MM.1S (cell line): ENCODE results near the gene RUNX2.

Experiments
- DNase-seq: peaks from one replicate; pipeline ENCODE4 v3.0.0-alpha.2; 2015
- H2AFZ ChIP-seq: fragments of 300-600 bp; sonication (generic); 2 replicates; pipeline ENCODE4 v1.6.0; 2016; ENCODE audit warnings: antibody characterized with exemption, low read length
- H3F3A ChIP-seq: fragments of 300-600 bp; sonication (generic); 2 replicates; pipeline ENCODE4 v1.6.1; 2016; ENCODE audit warnings: mild to moderate bottlenecking, antibody characterized with exemption, low read length, moderate library complexity, mixed read lengths; ENCODE audit not compliant: insufficient read depth
- H3K27ac ChIP-seq: fragments of 300-600 bp; sonication (generic); 2 replicates; pipeline ENCODE4 v1.5.1; 2016; ENCODE audit warnings: mild to moderate bottlenecking, low read length
- H3K27me3 ChIP-seq: fragments of 300-600 bp; sonication (generic); replicated peaks from 2 replicates; pipeline ENCODE4 v1.6.0; 2016; ENCODE audit warnings: low read length; ENCODE audit not compliant: insufficient read depth
- H3K36me3 ChIP-seq: fragments of 300-600 bp; sonication (generic); replicated peaks from 2 replicates; pipeline ENCODE4 v1.6.1; 2016; ENCODE audit warnings: mild to moderate bottlenecking, low read length, mixed read lengths; ENCODE audit not compliant: insufficient read depth
- H3K4me1 ChIP-seq: fragments of 300-600 bp; sonication (generic); 2 replicates; pipeline ENCODE4 v1.6.1; 2016; ENCODE audit warnings: low read length, mixed read lengths
- H3K4me2 ChIP-seq: fragments of 300-600 bp; sonication (generic); 2 replicates; pipeline ENCODE4 v1.6.0; 2016; ENCODE audit warnings: low read depth, low read length
- H3K4me3 ChIP-seq: fragments of 300-600 bp; sonication (generic); 2 replicates; pipeline ENCODE4 v1.5.1; 2016; ENCODE audit warnings: low read length, mixed read lengths
- H3K79me2 ChIP-seq: fragments of 300-600 bp; sonication (generic); 2 replicates; pipeline ENCODE4 v1.6.1; 2016; ENCODE audit warnings: mixed run types, low read length, mixed read lengths
- H3K9ac ChIP-seq: fragments of 300-600 bp; sonication (generic); 2 replicates; pipeline ENCODE4 v1.6.1; 2016; ENCODE audit warnings: low read length, mixed read lengths
- H3K9me2 ChIP-seq: fragments of 300-600 bp; sonication (generic); replicated peaks from 2 replicates; pipeline ENCODE4 v1.6.1; 2016; ENCODE audit warnings: mild to moderate bottlenecking, low read length, mixed read lengths; ENCODE audit not compliant: insufficient read depth
- H3K9me3 ChIP-seq: fragments of 300-600 bp; sonication (generic); replicated peaks from 2 replicates; pipeline ENCODE4 v1.6.1; 2016; ENCODE audit warnings: mild to moderate bottlenecking, low read length, mixed read lengths; ENCODE audit not compliant: insufficient read depth
- H4K20me1 ChIP-seq: fragments of 300-600 bp; sonication (generic); 2 replicates; pipeline ENCODE4 v1.6.1; 2016; ENCODE audit warnings: mild to moderate bottlenecking, low read length, moderate library complexity, mixed read lengths; ENCODE audit not compliant: insufficient read depth
- CTCF ChIP-seq: fragments of 300-600 bp; sonication (generic); IDR thresholded peaks from 2 replicates; pipeline ENCODE4 v1.5.1; 2016; ENCODE audit warnings: antibody characterized with exemption, low read length, mixed read lengths
- EZH2 ChIP-seq: fragments of 300-600 bp; sonication (generic); optimal IDR thresholded peaks from 2 replicates; pipeline ENCODE3; 2017; ENCODE audit warnings: low read depth, mild to moderate bottlenecking, antibody characterized with exemption, low read length, mixed read lengths
- EZH2phosphoT487 ChIP-seq: fragments of 300-600 bp; sonication (generic); IDR thresholded peaks from 2 replicates; pipeline ENCODE4 v1.6.1; 2018; ENCODE audit warnings: antibody characterized with exemption, low read length

RUNX2 gene

GRCh38 chr6:45326698-45327417, 1.3 kb upstream of the RUNX2 start:
- H3K4me3 ChIP-seq: no peak overlapping the region
- no peaks in the 10 kb centered on the region for H3K79me2 ChIP-seq
- no peaks in the 10 kb centered on the region for H3K4me1 ChIP-seq

GRCh38 chr6:45328523-45328922, 393 bp downstream of the RUNX2 start:
- Histone ChIP-seq H3K27ac (no peak overlapping the region), H3K9me2 (no peaks in the 10 kb centered on the region), H3K4me1 (no peaks in the 10 kb centered on the region), H3K4me2 (no peak overlapping the region), H3K4me3 (no peak overlapping the region), H2AFZ (no peak overlapping the region), H4K20me1 (no peaks in the 10 kb centered on the region), H3K9ac (no peak overlapping the region), H3K27me3 (no peaks in the 10 kb centered on the region), H3K9me3 (no peaks in the 10 kb centered on the region), H3K36me3 (no peaks in the 10 kb centered on the region), H3F3A (no peaks in the 10 kb centered on the region), H3K79me2 (no peaks in the 10 kb centered on the region)
- no peak for DNase-seq
- TF ChIP-seq EZH2: no peak
- TF ChIP-seq EZH2phosphoT487: no peak
- TF ChIP-seq CTCF: no peak

More at GRCh38 chr6:45326698-45327417, 1.3 kb upstream of the RUNX2 start:
- Histone ChIP-seq H3K4me2 (no peak overlapping the region), H3K27me3 (no peaks in the 10 kb centered on the region), H3K9me3 (no peaks in the 10 kb centered on the region), H3F3A (no peaks in the 10 kb centered on the region), H3K9ac (no peak overlapping the region), H3K27ac (no peak overlapping the region), H2AFZ (no peak overlapping the region), H3K36me3 (no peaks in the 10 kb centered on the region), H4K20me1 (no peaks in the 10 kb centered on the region), H3K9me2 (no peaks in the 10 kb centered on the region)
- TF ChIP-seq EZH2phosphoT487 (no peak), CTCF (no peak), EZH2 (no peak)
- DNase-seq: no peak

GRCh38 chr6:45344900-45345299, 16.8 kb downstream of the RUNX2 start:
- no peaks in the 10 kb centered on the region for H3K4me1 ChIP-seq
- no peak overlapping the region for H3K4me3 ChIP-seq
- H3K27ac ChIP-seq: no peak overlapping the region
- no peaks in the 10 kb centered on the region for H3K9me3 ChIP-seq
- no peaks in the 10 kb centered on the region for H3F3A ChIP-seq
- no peak overlapping the region for H3K4me2 ChIP-seq
- H3K27me3 ChIP-seq: no peaks in the 10 kb centered on the region
- no peak for DNase-seq
- H4K20me1 ChIP-seq: no peaks in the 10 kb centered on the region
- H3K36me3 ChIP-seq: no peaks in the 10 kb centered on the region
- H3K9me2 ChIP-seq: no peaks in the 10 kb centered on the region
- H3K79me2 ChIP-seq: no peaks in the 10 kb centered on the region
- H3K9ac ChIP-seq: no peak overlapping the region
- no peak for TF ChIP-seq EZH2phosphoT487
- no peak for TF ChIP-seq EZH2
- TF ChIP-seq CTCF: no peak
- no peak overlapping the region for H2AFZ ChIP-seq
